ENCODE measurements around the gene USP33.
"Not testable (repeated sequence)": the region's sequence is repeated elsewhere in the genome, so short reads cannot be mapped to it uniquely, and the experiment has no call there.

The USP33 gene

DNA sequence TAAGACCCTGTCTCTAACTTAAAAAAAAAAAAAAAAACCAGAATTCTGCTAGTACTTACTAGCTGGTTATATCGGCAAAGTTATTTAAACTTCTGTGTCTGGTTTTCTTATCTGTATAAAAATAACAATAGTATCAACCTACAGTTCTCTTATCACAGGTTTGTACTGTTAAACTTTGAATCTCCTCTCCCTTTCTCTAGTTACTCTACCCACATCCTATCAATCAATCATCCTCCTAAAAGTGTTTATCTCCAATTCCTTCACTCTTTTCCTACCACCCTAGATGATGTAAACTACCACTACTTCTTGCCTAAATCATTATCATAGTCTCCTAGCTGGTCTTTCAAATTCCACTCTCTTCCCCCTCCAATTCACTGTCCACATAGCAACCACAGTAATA, 27.6 kb downstream of the USP33 start:
- no peak for DNase-seq

DNA sequence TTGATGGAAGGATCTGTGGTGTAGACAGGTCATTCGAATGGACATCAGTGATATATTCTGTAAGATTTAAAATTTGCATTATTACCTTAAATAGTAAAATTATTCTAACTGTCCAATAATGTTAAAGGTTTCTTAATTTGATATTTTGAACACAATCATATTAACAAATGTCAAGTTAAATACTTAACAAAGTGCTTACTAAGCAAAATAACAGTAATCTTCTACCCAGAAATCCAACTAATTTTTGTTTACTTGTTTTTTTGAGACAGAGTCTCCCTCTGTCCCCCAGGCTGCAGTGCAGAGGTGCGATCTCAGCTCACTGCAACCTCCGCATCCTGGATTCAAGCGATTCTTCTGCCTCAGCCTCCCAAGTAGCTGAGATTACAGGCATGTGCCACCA, 33.9 kb downstream of the USP33 start:
- no peak for DNase-seq

DNA sequence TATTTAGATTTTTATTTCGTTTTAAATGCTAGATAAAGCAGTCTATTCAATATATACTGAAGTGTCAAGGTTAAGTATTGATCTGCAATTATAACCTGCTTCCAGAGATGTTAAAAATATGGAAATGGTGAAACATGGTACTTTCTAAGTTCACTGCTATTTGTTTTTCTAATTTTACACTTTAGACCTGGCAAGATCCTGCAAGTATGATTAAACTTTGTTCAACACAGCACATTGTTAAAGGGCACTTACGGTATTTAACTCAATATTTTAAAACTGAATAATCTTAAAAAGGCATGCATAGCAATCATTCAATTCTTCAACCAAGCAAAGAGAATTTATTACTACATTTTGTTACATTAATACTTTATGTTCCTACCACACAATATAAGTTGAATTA, 41.5 kb downstream of the USP33 start:
- DNase-seq, result no peak

DNA sequence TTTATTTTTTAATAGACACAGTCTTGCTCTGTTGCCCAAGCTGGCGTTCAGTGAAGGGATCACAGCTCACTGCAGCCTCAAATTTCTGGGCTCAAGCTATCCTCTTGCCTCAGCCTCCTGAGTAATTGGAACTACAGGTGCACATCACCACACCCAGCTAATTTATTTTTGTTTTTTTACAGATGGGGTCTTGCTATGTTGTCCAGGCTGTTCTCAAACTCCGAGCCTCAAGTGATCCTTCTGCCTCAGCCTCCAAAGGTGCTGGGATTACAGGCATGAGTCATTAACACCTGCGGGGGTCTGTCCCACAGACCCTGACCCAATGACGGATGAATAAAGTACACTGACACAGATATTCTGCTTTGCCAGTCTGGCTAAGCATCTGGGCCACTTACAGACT, 43.6 kb downstream of the USP33 start:
- DNase-seq, result no peak

DNA sequence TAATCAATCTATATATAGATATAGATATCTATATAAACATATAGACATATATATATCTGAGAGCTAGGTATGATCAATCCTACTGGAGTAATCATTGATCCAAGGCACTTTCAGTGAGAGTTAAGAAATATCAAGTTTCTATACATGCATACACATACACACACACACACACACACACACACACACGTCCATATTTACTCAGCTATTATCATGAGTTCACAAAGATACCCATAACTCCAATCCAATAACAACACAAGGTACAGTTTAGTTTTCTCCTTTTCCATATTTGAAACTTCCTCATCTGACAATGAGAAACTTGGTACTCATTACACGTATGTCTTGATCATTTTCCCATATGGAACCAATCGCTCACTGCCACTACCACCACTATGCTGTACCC, 49.9 kb downstream of the USP33 start:
- no peak for DNase-seq

DNA sequence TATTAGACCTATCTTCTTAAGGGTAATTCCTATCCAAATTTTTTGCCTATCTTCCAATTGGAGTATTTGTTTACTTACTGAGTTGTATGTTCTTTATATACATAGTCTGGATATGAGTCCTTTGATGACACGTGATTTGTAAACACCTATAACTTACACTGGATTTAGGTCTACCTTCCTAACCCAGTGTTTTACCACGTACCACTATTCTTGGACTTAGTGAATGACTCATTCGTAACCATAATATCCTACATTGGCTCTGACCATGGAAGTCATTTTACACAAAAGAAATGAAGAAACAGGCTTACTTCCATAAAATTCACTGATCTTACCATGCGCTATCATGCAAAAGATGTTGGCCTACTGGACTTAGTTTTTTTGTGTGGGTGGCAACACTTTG, 53.3 kb downstream of the USP33 start:
- DNase-seq, result no peak

DNA sequence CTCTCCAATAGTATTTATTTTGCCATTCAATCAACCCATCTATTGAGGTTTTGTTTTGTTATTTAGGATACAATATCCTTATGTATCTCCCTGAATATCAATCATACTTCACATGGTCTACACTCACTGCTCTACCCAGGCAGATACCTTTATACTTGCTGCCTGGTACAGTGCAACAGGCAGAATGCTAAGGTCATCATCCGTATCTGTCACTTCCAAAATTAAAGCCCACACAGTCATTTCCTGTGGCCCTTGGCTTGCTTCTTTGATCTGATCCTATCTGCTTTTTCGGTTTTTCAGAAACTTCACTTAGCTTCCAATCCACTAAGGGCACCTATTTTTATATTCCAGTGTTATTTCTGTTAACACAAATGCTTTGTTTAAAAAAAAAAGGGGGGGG, 54.9 kb downstream of the USP33 start:
- no peak for DNase-seq

DNA sequence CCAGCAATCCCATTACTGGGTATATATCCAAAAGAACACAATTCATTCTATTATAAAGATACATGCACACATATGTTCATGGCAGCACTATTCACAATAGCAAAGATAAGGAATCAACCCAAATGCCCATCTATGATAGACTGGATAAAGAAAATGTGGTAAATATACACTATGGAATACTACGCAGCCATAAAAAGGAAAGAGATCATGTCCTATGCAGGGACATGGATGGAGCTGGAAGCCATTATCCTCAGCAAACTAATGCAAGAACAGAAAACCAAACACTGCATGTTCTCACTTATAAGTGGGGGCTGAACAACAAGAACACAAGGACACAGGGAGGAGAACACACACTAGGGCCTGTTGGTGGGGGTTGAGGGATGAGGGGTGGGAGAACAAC, 60.0 kb downstream of the USP33 start:
- not testable (repeated sequence) for DNase-seq

DNA sequence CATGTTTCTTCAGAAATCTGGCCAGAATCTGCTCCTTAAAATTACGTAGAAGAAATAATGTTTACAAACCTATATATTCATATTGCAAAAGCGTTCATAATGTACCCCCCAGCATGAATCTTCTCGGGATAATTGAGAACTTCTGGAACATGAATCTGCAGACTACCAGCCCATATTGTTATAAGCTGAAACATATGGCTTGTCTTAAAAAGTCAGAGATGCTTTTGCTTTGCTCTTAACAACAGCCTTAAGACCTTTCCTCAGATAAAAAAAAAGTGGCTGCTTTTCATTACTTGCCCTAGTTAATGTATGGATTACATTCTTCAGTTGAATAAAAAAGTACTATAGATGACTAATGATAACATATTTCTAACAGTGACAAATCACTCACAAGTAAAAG, 62.2 kb downstream of the USP33 start:
- DNase-seq, result no peak

DNA sequence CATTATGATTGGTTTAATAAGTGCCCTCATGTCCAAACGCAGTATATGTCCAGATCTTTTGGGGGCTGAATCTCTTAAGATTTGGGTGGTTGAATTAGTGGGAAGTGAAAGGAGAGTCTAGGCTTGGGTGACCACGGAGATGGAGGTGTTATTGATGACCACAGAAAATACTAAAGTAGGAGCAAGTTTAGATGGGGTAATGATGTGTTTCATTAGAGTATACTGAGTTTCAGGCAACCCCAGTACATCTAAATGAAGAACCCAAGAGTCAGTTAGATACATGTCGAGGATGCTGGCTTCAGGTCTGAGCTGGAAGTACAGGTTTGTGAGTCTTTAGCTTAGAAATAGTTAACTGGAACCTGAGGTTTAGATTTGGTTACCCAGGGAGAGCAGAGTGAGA, 70.7 kb downstream of the USP33 start:
- DNase-seq, result no peak

DNA sequence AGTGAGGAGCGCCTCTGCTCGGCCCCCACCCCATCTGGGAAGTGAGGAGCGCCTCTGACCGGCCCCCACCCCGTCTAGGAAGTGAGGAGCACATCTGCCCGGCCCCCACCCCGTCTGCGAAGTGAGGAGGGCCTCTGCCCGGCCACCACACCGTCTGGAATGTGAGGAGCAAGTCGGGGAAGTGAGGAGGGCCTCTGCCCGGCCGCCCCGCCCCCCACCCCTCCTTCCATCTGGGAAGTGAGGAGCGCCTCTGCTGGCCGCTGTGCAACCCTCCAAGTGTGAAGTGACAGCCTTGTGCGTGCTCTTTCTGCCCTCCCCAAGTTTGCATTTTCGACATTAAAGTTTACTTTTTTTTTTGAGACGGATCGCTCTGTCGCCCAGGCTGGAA, 72.1 kb downstream of the USP33 start:
- no peak for DNase-seq

DNA sequence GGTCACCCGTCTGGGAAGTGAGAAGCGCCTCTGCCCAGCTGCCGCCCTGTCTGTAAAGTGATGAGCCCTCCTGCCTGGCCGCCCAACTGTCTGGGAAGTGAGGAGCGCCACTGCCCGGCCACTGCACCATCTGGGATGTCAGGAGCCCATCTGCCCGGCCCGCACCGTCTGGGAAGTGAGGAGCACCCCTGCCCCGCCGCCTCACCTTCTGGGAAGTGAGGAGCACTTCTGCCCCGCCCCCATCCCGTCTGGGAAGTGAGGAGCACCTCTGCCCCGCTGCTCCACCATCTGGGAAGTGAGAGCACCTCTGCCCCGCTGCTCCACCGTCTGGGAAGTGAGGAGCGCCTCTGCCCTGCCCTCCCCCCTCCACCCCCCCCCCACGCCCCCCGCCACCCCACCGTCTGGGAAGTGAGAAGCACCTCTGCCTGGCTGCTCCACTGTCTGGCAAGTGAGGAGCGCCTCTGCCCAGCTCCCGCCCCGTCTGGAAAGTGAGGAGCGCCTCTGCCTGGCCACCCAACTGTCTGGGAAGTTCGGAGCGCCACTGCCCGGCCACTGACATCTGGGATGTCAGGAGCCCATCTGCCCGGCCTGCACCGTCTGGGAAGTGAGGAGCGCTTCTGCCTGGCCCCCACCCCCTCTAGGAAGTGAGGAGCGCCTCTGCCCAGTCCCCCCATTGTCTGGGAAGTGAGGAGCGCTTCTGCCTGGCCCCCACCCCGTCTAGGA, 72.7 kb downstream of the USP33 start:
- no peak for DNase-seq

DNA sequence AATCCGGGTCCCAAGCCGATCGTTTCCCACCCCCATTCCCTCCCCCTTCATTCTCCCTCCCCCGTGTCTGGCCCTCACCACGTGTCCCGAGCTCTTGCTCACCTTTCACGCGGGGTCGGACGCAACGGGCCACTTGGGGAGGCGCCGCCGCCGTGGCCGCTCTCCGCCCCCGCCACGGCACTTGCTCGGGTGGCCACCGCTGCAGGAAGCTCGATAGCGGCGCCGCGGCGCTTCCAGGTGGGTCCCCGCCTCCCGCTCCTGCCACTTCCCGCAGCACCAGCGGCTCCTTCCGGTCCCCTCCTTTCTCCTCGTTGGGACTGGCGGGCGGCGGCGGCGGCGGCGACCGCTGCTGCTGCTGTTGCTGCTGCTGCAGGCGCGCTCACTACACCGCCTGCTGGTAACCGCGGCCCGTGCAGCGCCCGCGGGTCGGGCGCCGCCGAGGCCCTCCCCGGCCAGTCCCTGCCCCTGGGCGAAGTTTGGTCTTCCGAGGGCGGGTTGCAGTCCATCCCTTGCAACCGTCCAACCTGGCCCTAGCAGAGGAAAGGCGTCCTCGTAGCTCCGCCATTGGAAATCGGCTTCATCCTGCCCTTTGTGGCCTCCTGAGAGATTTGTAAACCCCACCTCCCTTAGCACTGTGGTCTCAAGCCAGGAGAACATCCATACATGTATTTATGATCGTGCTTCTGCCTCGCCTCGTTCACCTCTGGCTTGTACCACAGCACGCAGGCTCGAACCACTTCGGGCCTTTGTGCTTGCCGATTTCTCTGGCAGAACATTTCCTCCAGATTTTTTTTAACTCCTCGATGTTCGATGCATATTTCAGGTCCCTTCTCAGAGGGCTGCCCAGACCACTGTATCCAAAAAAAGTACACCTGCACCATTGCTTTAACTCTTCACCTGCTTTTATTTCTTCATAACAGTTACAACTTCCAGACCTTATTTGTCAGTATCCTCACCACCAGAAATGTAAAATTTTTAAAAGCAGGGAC, 76.2 kb downstream of the USP33 start:
- DNase-seq, result peak; percentile 89 to 94

DNA sequence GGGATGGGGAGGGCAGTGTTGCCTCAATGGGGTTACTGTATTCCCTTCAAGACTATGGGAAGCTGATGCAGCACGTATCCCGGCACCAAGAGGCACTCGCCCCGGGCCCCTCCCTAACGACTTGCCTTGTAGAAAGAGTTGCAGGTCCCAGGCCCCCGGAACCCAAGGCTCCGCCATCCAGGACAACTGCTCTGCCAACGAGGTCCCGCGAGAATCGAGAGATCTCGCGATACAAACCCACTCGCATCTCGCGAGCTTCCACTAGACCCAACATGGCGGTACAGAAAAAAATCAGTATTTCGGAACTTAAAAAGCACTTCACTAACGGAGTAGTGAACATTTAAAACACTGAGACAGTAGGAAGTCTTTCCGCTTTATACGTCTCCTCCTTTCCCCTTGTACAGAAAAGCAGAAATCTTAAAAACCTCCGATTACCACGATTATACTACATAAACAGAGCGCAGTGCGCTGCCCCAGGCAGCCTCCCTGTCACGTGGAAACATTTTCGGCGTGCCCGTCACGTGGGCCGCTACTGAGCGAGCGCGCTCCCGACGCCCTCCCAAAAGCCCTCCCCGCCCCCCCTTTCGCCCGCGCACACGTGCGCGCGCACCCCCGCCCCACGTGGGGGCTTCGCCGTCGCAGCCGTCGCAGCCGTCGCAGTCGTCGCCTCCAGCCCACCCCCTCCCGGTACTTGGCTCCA, 77.0 kb downstream of the USP33 start, which contains the start of gene ZZZ3:
Gene ZZZ3 (minus strand): TSS at position 199 of the 700 bp plus-strand sequence. CDS start 49,304 bp downstream, outside the sequence.
- DNase-seq, result peak; percentile 92

DNA sequence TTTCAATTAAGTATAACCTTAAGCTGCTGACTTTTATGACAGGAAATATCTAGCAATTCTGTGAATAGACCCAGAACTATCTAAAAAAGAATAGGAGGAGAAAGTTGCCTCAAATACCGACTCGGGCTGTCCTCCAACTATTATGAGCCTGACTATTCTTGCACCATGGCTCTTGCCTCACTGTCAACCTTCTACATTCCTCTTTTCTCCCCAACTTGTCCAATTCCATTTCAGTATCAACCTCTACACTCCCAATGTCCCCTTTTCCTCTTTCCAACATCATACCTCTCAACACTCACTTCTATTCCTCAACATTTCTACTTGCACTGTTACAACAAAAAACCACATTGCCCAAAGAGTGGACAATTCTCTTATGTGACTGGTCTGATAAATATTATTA, 79.5 kb downstream of the USP33 start:
- DNase-seq, result no peak

DNA sequence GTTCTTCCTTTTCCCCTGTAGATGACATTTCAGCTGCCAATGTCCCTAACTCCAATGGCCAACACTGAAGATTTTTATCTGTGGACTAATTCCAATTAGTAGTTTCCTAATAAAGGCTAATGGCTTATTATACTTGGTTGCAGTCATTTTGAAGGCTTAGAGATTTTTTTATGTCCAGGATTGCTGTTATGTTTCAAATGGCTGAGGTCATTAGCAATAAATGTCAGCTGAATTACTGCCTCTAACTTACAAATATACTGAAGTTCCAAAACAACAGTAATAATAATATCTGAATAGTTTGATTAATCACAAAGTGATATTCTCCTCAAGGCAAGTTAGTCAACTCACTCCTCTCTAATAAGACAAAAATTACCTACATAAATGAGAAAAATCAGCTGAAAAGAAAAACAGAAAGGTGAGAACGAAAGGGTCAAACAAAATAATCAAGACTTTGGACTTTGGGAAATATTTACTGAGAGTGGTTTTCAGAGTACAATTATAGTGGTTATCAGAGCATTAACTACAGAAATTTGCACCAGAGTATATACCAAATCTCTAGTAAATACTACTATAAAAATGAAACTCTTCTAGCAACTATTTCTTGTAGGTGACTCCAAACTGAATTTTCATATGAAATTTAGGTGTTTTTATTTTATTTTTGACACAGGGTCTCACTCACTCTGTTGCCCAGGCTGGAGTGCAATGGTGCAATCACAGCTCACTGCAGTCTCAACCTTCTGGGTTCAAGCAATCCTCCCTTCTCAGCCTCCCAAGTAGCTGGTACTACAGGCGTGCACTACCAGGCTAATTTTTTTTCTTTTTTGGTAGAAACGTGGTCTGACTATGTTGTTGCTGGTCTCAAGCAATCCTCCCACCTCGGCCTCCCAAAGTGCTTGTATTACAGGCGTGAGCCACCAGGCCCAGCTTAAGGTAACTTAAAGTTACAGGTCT, 80.7 kb downstream of the USP33 start:
- DNase-seq, result no peak

DNA sequence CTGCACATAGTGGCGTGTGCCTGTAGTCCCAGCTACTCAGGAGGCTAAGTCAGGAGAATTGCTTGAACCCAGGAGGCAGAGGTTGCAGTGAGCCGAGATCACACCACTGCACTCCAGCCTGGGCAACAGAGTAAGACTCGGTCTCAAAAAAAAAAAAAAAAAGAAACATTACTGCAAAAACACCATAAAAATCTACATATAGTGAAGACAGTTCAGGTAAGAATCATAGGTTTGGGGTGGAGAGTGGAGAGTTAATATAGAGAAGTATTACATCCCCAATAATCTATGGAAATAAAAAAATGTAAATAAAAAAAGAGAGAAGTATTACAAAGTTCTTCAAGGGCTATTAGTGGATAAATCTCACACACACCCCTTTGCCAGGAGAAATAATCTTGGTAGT, 84.8 kb downstream of the USP33 start:
- DNase-seq, result not testable (repeated sequence)

DNA sequence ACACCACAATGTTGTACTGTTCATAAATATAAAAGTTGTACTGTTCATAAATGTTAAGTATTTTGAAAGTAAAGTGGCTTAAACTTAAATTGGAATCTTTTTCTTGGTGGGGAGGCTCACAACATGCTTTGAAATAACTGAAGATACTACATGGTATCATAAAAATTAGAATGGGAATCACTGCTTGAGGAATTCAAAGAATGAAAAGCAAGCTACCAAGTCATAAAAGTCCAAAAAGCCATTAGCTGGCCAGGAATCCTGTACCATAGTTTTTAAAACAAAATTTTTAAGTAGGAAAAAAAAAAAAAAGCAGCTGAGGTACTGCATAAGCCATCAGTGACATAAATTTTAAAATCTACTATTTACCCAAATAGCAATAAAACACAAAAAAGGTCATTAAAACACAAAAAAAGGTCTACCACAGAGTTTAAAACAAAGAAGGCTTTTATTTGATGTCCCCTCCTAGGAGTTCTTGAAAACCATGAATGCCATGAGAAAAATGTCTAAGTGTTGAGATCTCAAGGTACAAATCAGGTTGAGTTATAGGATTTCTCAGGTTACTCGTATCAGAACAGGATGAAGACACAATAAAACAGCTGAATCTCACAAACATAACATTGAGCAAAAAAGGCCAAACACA, 85.8 kb downstream of the USP33 start:
- DNase-seq, result no peak

DNA sequence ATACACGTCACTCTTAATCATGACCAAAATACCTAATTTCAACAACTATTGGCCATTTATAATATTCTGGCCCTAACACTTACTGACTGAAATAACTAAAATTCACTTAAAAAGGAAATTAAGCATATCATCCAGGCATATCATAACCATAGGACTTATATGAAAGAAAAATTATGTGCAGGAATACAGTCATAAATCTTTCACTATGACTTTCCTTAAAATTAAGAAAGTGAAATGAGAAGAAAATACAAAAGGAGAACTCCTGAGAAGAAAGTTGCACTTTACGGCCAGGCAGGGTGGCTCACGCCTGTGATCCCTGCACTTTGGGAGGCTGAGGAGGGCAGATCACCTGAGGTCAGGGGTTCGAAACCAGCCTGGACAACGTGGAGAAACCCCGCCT, 86.6 kb downstream of the USP33 start:
- no peak for DNase-seq

DNA sequence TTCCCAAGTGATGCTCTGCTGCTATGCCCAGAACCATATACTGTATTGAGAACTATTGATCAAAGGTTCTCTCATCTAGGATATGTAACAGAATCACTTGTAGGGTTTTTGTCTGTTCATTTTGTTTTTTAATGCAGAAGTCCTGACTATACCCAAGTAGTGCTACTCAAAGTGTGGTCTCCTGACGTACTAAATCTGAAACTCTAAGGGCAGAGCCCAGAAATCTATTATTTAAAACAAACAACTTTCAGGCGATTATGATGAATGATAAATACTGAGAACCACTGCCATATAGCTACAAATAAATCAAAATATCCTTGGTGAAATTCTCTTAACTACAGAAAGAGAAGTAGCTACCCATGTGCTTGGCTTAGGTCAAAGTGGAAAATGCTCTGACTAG, 87.3 kb downstream of the USP33 start:
- DNase-seq, result no peak

DNA sequence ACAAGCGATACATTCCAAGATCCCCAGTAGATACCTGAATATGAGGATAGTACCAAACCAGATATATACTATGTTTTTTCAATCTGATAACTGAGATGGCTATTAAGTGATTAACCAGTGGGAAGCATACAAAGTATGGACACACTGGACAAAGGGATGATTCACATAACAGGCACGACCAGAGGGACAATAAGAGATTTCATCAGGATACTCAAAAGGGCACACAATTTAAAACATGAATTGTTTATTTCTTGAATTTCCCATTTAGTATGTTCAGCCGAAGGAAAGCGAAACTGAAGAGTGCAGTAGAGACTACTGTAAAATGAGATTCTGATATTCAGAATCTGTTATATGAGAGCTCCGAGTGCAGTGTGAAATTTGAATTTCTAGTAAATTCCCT, 87.8 kb downstream of the USP33 start:
- no peak for DNase-seq

DNA sequence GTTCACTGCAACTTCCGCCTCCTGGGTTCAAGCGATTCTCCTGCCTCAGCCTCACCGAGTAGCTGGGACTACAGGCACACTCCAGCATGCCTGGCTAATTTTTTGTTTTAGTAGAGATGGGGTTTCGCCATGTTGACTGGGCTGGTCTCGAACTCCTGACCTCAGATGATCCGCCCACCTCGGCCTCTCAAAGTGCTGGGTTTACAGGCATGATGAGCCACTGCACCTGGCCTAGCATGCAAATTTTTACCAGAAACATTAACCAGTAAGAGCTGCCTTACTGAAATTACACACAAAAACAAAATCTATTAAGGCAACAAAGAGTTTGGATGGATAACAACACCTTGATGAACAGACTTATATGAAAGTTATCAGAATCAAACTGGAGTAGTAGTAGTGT, 89.3 kb downstream of the USP33 start:
- DNase-seq, result no peak

Measured in activated T-cell treated with anti-CD3 and anti-CD28 coated beads, Interleukin-2, amount 50 U/mL, for 48 hours (primary cell).